Activated naive CD8-positive, alpha-beta T cell treated with anti-CD3 and anti-CD28 coated beads, Interleukin-2, amount 50 U/mL, for 16 hours (primary cell): Measurements from ENCODE around the gene ADAMTS16.
"Not testable (repeated sequence)": the region's sequence is repeated elsewhere in the genome, so short reads cannot be mapped to it uniquely, and the experiment has no call there.

Experiments used
- DNase-seq: peaks from one replicate; pipeline ENCODE4 v3.0.0-alpha.2; 2020; ENCODE audit warnings: low read depth, low spot score

The ADAMTS16 gene

GRCh38 chr5:5139777-5140478, at the start of gene ADAMTS16:
ADAMTS16 (plus strand) TSS chr5:5140330; CDS start chr5:5140468, 138 bp downstream.
- no peak for DNase-seq

- no peak for DNase-seq
These were observed 48.0 kb upstream of the ADAMTS16 start for GRCh38 chr5:5092149-5092548.

GRCh38 chr5:5100635-5101034, 39.5 kb upstream of the ADAMTS16 start:
- DNase-seq: no peak

GRCh38 chr5:5101676-5102075, 38.5 kb upstream of the ADAMTS16 start:
- no peak for DNase-seq

- DNase-seq: no peak
These were observed 36.9 kb upstream of the ADAMTS16 start for GRCh38 chr5:5103245-5103644.

- DNase-seq: no peak
These were observed 35.6 kb upstream of the ADAMTS16 start for GRCh38 chr5:5104550-5104949.

GRCh38 chr5:5105531-5105930, 34.6 kb upstream of the ADAMTS16 start:
- DNase-seq: no peak

- no peak for DNase-seq
These were observed 23.2 kb upstream of the ADAMTS16 start for GRCh38 chr5:5116956-5117355.

- no peak for DNase-seq
These were observed 17.4 kb upstream of the ADAMTS16 start for GRCh38 chr5:5122776-5123175.

GRCh38 chr5:5124231-5124630, 15.9 kb upstream of the ADAMTS16 start:
- DNase-seq: no peak

GRCh38 chr5:5126444-5126843, 13.7 kb upstream of the ADAMTS16 start:
- DNase-seq: no peak

- no peak for DNase-seq
These were observed 11.4 kb upstream of the ADAMTS16 start for GRCh38 chr5:5128766-5129165.

GRCh38 chr5:5132234-5132633, 7.9 kb upstream of the ADAMTS16 start:
- no peak for DNase-seq

- no peak for DNase-seq
These were observed 7.3 kb upstream of the ADAMTS16 start for GRCh38 chr5:5132693-5133295.

GRCh38 chr5:5134107-5134506, 6.0 kb upstream of the ADAMTS16 start:
- no peak for DNase-seq

GRCh38 chr5:5135957-5136676, 4.0 kb upstream of the ADAMTS16 start:
- no peak for DNase-seq

- not testable (repeated sequence) for DNase-seq
These were observed 2.3 kb upstream of the ADAMTS16 start for GRCh38 chr5:5137851-5138250.

- no peak for DNase-seq
These were observed 774 bp upstream of the ADAMTS16 start for GRCh38 chr5:5139336-5139776.

- DNase-seq: no peak
These were observed 579 bp downstream of the ADAMTS16 start for GRCh38 chr5:5140479-5141338.

- DNase-seq: no peak
These were observed 1.1 kb downstream of the ADAMTS16 start for GRCh38 chr5:5141339-5141599.

- peak; percentile 17 for DNase-seq
These were observed 1.7 kb downstream of the ADAMTS16 start for GRCh38 chr5:5141625-5142525.
